Trophoblast cell (in vitro differentiated cells and primary cell): ENCODE data around the gene RAP2A.

ENCODE experiments used
- DNase-seq, 2 donors: peaks; one replicate each; pipeline ENCODE4 v3.0.0-alpha.2; 2016
- H2AFZ ChIP-seq: 2 replicates; pipeline ENCODE4 v1.6.1; 2013; ENCODE audit warnings: low read length, moderate library complexity, mild to moderate bottlenecking; ENCODE audit not compliant: insufficient read depth, poor library complexity
- H2AK5ac ChIP-seq: 2 replicates; pipeline ENCODE4 v1.6.1; 2013; ENCODE audit warnings: mild to moderate bottlenecking, low read length
- H2BK120ac ChIP-seq: 2 replicates; pipeline ENCODE4 v1.6.1; 2013; ENCODE audit warnings: low read length, mild to moderate bottlenecking, moderate library complexity; ENCODE audit not compliant: insufficient read depth, poor library complexity
- H2BK12ac ChIP-seq: 2 replicates; pipeline ENCODE4 v1.6.1; 2013; ENCODE audit warnings: mild to moderate bottlenecking, low read length, moderate library complexity
- H2BK5ac ChIP-seq: 2 replicates; pipeline ENCODE4 v1.6.1; 2013; ENCODE audit warnings: low read length, low read depth, moderate library complexity, mild to moderate bottlenecking; ENCODE audit not compliant: poor library complexity
- H3K14ac ChIP-seq: 2 replicates; pipeline ENCODE4 v1.6.1; 2013; ENCODE audit warnings: mild to moderate bottlenecking, low read length
- H3K18ac ChIP-seq: 2 replicates; pipeline ENCODE4 v1.6.1; 2013; ENCODE audit warnings: mild to moderate bottlenecking, low read length
- H3K23ac ChIP-seq: 2 replicates; pipeline ENCODE4 v1.6.1; 2013; ENCODE audit warnings: low read length
- H3K27ac ChIP-seq: 2 replicates; pipeline ENCODE4 v1.5.1; 2013; ENCODE audit warnings: low read depth, mild to moderate bottlenecking, inconsistent platforms, low read length, moderate library complexity
- H3K27me3 ChIP-seq: 2 replicates; pipeline ENCODE4 v1.6.1; 2013; ENCODE audit warnings: inconsistent platforms, mild to moderate bottlenecking, low read length, moderate library complexity; ENCODE audit not compliant: insufficient read depth
- H3K36me3 ChIP-seq, 2 experiments: 1 replicate in 1 of 2; 2 replicates in 1 of 2; pipeline ENCODE4 v1.6.1; 2013; ENCODE audit warnings: low read length in 2 of 2, mild to moderate bottlenecking in 2 of 2, moderate library complexity in 1 of 2; ENCODE audit not compliant: insufficient read depth in 2 of 2, control insufficient read depth in 1 of 2
- H3K4ac ChIP-seq: 2 replicates; pipeline ENCODE4 v1.6.1; 2013; ENCODE audit warnings: low read depth, mild to moderate bottlenecking, low read length, moderate library complexity
- H3K4me1 ChIP-seq, 2 experiments: 1 replicate in 1 of 2; 2 replicates in 1 of 2; pipeline ENCODE4 v1.6.1; 2013; ENCODE audit warnings: low read length in 2 of 2, mild to moderate bottlenecking in 2 of 2, moderate library complexity in 1 of 2; ENCODE audit not compliant: insufficient read depth in 2 of 2, control insufficient read depth in 1 of 2
- H3K4me2 ChIP-seq: 2 replicates; pipeline ENCODE4 v1.6.1; 2013; ENCODE audit warnings: inconsistent platforms, mild to moderate bottlenecking, low read length, moderate library complexity
- H3K4me3 ChIP-seq: 2 replicates; pipeline ENCODE4 v1.5.1; 2013; ENCODE audit warnings: mild to moderate bottlenecking, low read depth, low read length, inconsistent platforms
- H3K79me1 ChIP-seq: one replicate; pipeline ENCODE4 v1.6.1; 2013; ENCODE audit warnings: low read length
- H3K79me2 ChIP-seq: 2 replicates; pipeline ENCODE4 v1.6.1; 2013; ENCODE audit warnings: low read length, mild to moderate bottlenecking; ENCODE audit not compliant: control insufficient read depth, insufficient read depth, poor library complexity
- H3K9ac ChIP-seq: 2 replicates; pipeline ENCODE4 v1.6.1; 2013; ENCODE audit warnings: mild to moderate bottlenecking, low read length
- H3K9me3 ChIP-seq: 2 replicates; pipeline ENCODE4 v1.6.1; 2013; ENCODE audit warnings: low read depth, mild to moderate bottlenecking, control low read depth, inconsistent platforms, low read length; ENCODE audit not compliant: insufficient read depth
- H4K12ac ChIP-seq: 2 replicates; pipeline ENCODE4 v1.6.1; 2013; ENCODE audit warnings: low read depth, mild to moderate bottlenecking, low read length, moderate library complexity
- H4K8ac ChIP-seq: 2 replicates; pipeline ENCODE4 v1.6.1; 2013; ENCODE audit warnings: low read depth, mild to moderate bottlenecking, low read length, moderate library complexity
- H4K91ac ChIP-seq: one replicate; pipeline ENCODE4 v1.6.1; 2013; ENCODE audit warnings: low read depth, mild to moderate bottlenecking, low read length, moderate library complexity
- WGBS: extraction: QIAGEN DNeasy Blood & Tissue Kit; methylation state at CpG from one replicate; pipeline ENCODE4 v1.1.7; 2013; ENCODE audit warnings: missing lambda C conversion rate; ENCODE audit not compliant: insufficient read length, insufficient coverage; ENCODE audit errors: extremely low coverage; 5-methylcytosine and 5-hydroxymethylcytosine counted together

RAP2A gene

DNA sequence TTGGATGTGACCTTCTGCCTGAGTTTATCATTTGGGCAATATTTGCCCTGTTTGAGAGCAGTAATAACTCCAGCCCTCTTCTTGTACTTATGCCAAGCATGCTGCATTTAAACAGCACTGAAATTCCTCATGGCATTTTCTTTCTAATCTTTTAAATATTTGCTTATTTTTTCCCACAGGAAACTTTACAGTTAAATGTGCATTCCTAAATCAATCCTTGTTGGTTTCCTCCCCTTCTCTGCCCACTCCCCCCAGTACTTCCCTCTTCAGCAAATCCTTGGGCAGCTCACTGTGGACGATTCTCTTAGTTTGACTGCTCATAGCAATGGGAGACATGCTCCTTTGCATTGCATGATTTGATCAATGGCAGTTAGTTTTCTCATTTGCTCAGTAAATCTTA lies 68.7 kb downstream of the RAP2A start:
- Histone ChIP-seq H3K9ac (no peak overlapping the region), H3K18ac (no peak overlapping the region), H2BK120ac (no peak overlapping the region), H3K23ac (no peak overlapping the region), H4K91ac (no peak overlapping the region), H3K4me2 (no peak overlapping the region), H3K4me3 (no peak overlapping the region), H3K4ac (no peak overlapping the region), H4K8ac (no peak overlapping the region), H2BK12ac (no peak overlapping the region), H3K4me1 (no peaks in the 10 kb centered on the region), H3K14ac (no peak overlapping the region), H3K79me1 (no peaks in the 10 kb centered on the region), H2BK5ac (no peak overlapping the region), H3K9me3 (no peaks in the 10 kb centered on the region), H4K12ac (no peak overlapping the region), H3K27ac (no peak overlapping the region), H3K79me2 (no peaks in the 10 kb centered on the region), H3K36me3 (no peaks in the 10 kb centered on the region), H3K27me3 (no peaks in the 10 kb centered on the region), H2AFZ (no peak overlapping the region), H2AK5ac (no peak overlapping the region)
- no CpG with 5 or more reads among the region's 1 CpG for WGBS
- no peak for DNase-seq

- Histone ChIP-seq H3K14ac (no peak overlapping the region), H3K79me2 (no peaks in the 10 kb centered on the region), H2BK120ac (no peak overlapping the region), H2BK12ac (no peak overlapping the region), H3K27ac (no peak overlapping the region), H2AK5ac (no peak overlapping the region), H3K4me3 (no peak overlapping the region), H3K36me3 (no peaks in the 10 kb centered on the region), H3K4ac (no peak overlapping the region), H3K18ac (no peak overlapping the region), H3K23ac (no peak overlapping the region), H4K8ac (no peak overlapping the region), H4K12ac (no peak overlapping the region), H3K27me3 (no peaks in the 10 kb centered on the region), H3K4me1 (no peaks in the 10 kb centered on the region), H2BK5ac (no peak overlapping the region), H3K9ac (no peak overlapping the region), H3K9me3 (no peaks in the 10 kb centered on the region), H4K91ac (no peak overlapping the region), H3K79me1 (no peaks in the 10 kb centered on the region), H3K4me2 (no peak overlapping the region), H2AFZ (no peak overlapping the region)
- no CpG with 5 or more reads among the region's 1 CpG for WGBS
- no peak for DNase-seq
These were observed 71.0 kb downstream of the RAP2A start for GRCh38 chr13:97505017-97505416.

- Histone ChIP-seq H3K79me2 (no peaks in the 10 kb centered on the region), H4K8ac (no peak overlapping the region), H2AK5ac (no peak overlapping the region), H3K27ac (no peak overlapping the region), H3K27me3 (no peaks in the 10 kb centered on the region), H4K91ac (no peak overlapping the region), H3K79me1 (no peaks in the 10 kb centered on the region), H3K9ac (no peak overlapping the region), H3K4ac (no peak overlapping the region), H2AFZ (no peak overlapping the region), H3K14ac (no peak overlapping the region), H3K4me2 (no peak overlapping the region), H3K4me3 (no peak overlapping the region), H3K18ac (no peak overlapping the region), H3K36me3 (no peaks in the 10 kb centered on the region), H2BK12ac (no peak overlapping the region), H2BK5ac (no peak overlapping the region), H4K12ac (no peak overlapping the region), H3K9me3 (no peaks in the 10 kb centered on the region), H3K4me1 (no peaks in the 10 kb centered on the region), H2BK120ac (no peak overlapping the region), H3K23ac (no peak overlapping the region)
- peak in 1 of 2 donors; percentile 13 for DNase-seq
- no CpG with 5 or more reads among the region's 4 CpGs for WGBS
These were observed 72.5 kb downstream of the RAP2A start for GRCh38 chr13:97506511-97506910.

DNA sequence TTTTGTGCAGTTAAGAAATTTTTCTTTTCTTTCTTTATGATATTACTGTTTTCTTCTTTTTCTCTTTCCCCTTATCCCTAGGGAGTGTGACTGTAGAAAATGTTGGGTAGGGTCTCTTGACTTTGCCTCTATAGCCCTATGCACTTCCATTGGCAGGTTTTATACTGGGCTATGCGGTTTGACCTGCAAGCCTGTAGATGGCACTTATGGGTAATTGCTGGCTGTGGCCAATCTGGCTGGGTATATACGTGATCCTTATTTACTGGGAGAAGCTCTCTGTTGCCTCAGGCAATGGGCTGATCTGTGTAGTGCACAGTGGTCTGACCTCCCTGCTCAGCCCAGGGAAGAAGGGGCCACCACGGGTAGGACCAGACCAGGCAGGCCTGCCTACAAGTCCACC lies 78.8 kb downstream of the RAP2A start:
- no CpG with 5 or more reads among the region's 3 CpGs for WGBS
- no peak overlapping the region for H3K4me2 ChIP-seq
- DNase-seq: no peak
- H3K4me3 ChIP-seq: no peak overlapping the region
- H4K91ac ChIP-seq: no peak overlapping the region
- no peaks in the 10 kb centered on the region for H3K27me3 ChIP-seq
- H3K9me3 ChIP-seq: no peaks in the 10 kb centered on the region
- no peak overlapping the region for H2AK5ac ChIP-seq
- no peak overlapping the region for H3K18ac ChIP-seq
- no peak overlapping the region for H3K14ac ChIP-seq
- no peaks in the 10 kb centered on the region for H3K4me1 ChIP-seq
- no peak overlapping the region for H4K8ac ChIP-seq
- no peak overlapping the region for H4K12ac ChIP-seq
- H3K36me3 ChIP-seq: no peaks in the 10 kb centered on the region
- H3K79me1 ChIP-seq: no peaks in the 10 kb centered on the region
- no peak overlapping the region for H3K4ac ChIP-seq
- no peak overlapping the region for H2BK120ac ChIP-seq
- no peak overlapping the region for H3K9ac ChIP-seq
- H2BK12ac ChIP-seq: no peak overlapping the region
- H3K27ac ChIP-seq: no peak overlapping the region
- no peaks in the 10 kb centered on the region for H3K79me2 ChIP-seq
- H2AFZ ChIP-seq: no peak overlapping the region
- H3K23ac ChIP-seq: no peak overlapping the region
- no peak overlapping the region for H2BK5ac ChIP-seq
